Heart left ventricle (tissue), 13 donors: ENCODE results near the gene CNDP2.

Experiments
- POLR2A ChIP-seq, 2 donors: fragments of 450-650 bp; IDR thresholded peaks; one replicate each; pipeline ENCODE4 v1.6.1; 2017; ENCODE audit warnings: antibody characterized with exemption in 2 of 2, mild to moderate bottlenecking in 2 of 2, moderate library complexity in 2 of 2
- TF ChIP-seq, protein P1 (sequence below), 12 donors: fragments of 200-600 bp; sonication (generic) in 4 of 12; IDR thresholded peaks; one replicate each; pipeline versions ENCODE4 v1.5.0 to v1.8.0; 2018 to 2022; ENCODE audit warnings: antibody characterized with exemption in 12 of 12, mild to moderate bottlenecking in 5 of 12
- donor health status: ischemic (EF 13 %, LVEDD 7.1; RV severe dilation, severe dysfunction).
- donor health status: DM: no; HTN: yes; CAD: no.
- donor health status: DM: no; HTN: no; CAD: no.
- donor health status: ischemic (EF 25% LVEDD 6.9; RV normal size, moderate dysfunction).
- donor health status: ischemic (EF 25% LVEDD 5.7; RV mildly dilated, moderate dysfunction).
- donor health status: ischemic (EF 35%, LVEDD 5.7; RV mildly dilated, moderate dysfunction).
- donor health status: nonischemic (EF 11% LVEDD 7.7; RV severe dilation, severe dysfunction).
- donor health status: DM: yes; HTN: yes; CAD: no.
- donor health status: PGD.
- donor health status: ischemic (EF 29% LVEDD 5.4; RV normal size, mild dysfunction).
- donor health status: nonischemic (EF 23%, LVEDD 6.1; RV moderate dilation, normal function).

DNA sequence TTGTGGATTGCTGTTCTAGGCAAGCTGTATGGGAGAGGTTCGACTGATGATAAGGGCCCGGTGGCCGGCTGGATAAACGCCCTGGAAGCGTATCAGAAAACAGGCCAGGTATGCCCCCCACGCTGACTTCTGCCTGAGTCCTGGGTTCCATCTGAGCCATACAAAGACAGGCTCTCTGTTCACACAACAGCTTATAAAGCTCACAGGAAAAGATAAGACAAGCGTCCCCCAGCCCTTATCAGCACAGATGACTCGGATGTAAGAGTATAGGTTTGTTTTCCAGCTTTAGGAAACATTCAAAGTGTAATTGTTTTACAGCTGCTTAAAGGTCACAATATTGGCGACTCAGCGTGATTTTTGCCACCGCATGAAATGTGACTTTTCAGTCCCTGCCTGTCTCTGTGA lies 12.7 kb downstream of the CNDP2 start:
- TF ChIP-seq, protein P1, sequence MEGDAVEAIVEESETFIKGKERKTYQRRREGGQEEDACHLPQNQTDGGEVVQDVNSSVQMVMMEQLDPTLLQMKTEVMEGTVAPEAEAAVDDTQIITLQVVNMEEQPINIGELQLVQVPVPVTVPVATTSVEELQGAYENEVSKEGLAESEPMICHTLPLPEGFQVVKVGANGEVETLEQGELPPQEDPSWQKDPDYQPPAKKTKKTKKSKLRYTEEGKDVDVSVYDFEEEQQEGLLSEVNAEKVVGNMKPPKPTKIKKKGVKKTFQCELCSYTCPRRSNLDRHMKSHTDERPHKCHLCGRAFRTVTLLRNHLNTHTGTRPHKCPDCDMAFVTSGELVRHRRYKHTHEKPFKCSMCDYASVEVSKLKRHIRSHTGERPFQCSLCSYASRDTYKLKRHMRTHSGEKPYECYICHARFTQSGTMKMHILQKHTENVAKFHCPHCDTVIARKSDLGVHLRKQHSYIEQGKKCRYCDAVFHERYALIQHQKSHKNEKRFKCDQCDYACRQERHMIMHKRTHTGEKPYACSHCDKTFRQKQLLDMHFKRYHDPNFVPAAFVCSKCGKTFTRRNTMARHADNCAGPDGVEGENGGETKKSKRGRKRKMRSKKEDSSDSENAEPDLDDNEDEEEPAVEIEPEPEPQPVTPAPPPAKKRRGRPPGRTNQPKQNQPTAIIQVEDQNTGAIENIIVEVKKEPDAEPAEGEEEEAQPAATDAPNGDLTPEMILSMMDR (IDR thresholded peaks at IDR 0.05) = no peak
- TF ChIP-seq POLR2A (IDR thresholded peaks at IDR 0.05) = no peak
